Measurements from ENCODE around the gene MORN1.

Gene MORN1

GRCh38 chr1:2385606-2386280, 5.6 kb downstream of the MORN1 start:
- H3K36me3 ChIP-seq (ENCODE audit: insufficient read depth, low read length): no peaks in the 10 kb centered on the region

GRCh38 chr1:2384941-2385481, 6.3 kb downstream of the MORN1 start:
- H3K9ac ChIP-seq (ENCODE audit: low read depth, low read length, poor library complexity, severe bottlenecking): no peak overlapping the region
- no peaks in the 10 kb centered on the region for H3K27me3 ChIP-seq (ENCODE audit: insufficient read depth, low read length, poor library complexity, severe bottlenecking)
- no peak overlapping the region for H3K4me3 ChIP-seq (ENCODE audit: low read length, poor library complexity, severe bottlenecking)
- H3K4me1 ChIP-seq (ENCODE audit: insufficient read depth, low read length, poor library complexity, severe bottlenecking): peaks cover 1% of the 10 kb centered on the region
- no peaks in the 10 kb centered on the region for H3K9me2 ChIP-seq (replicated peaks; ENCODE audit: low read depth, low read length)
- TF ChIP-seq EZH2phosphoT487 (IDR thresholded peaks at IDR 0.05; ENCODE audit: borderline replicate concordance): no peak
- TF ChIP-seq CTCF (conservative IDR thresholded peaks at IDR 0.05; ENCODE audit: low read length): no peak
- no peaks in the 10 kb centered on the region for H3F3A ChIP-seq (ENCODE audit: low read depth)
- no peak overlapping the region for H3K4me2 ChIP-seq (ENCODE audit: low read depth, low read length, poor library complexity, severe bottlenecking)
- no peaks in the 10 kb centered on the region for H4K20me1 ChIP-seq (ENCODE audit: insufficient read depth, low read length, poor library complexity, severe bottlenecking)
- no peak overlapping the region for H2AFZ ChIP-seq (ENCODE audit: low read length)
- H3K79me2 ChIP-seq (ENCODE audit: insufficient read depth, low read length): 0 out of 2 replicates have a peak, but pooled peaks cover under 1% of the 10 kb centered on the region
- H3K36me3 ChIP-seq (ENCODE audit: insufficient read depth, low read length): no peaks in the 10 kb centered on the region
- no peaks in the 10 kb centered on the region for H3K9me3 ChIP-seq (ENCODE audit: insufficient read depth, low read depth, low read length)

More at GRCh38 chr1:2385606-2386280, 5.6 kb downstream of the MORN1 start:
- H3K9ac ChIP-seq (ENCODE audit: low read depth, low read length, poor library complexity, severe bottlenecking): no peak overlapping the region
- H3K9me2 ChIP-seq (replicated peaks; ENCODE audit: low read depth, low read length): no peaks in the 10 kb centered on the region
- no peak overlapping the region for H3K4me3 ChIP-seq (ENCODE audit: low read length, poor library complexity, severe bottlenecking)
- no peaks in the 10 kb centered on the region for H4K20me1 ChIP-seq (ENCODE audit: insufficient read depth, low read length, poor library complexity, severe bottlenecking)
- no peak for TF ChIP-seq CTCF (conservative IDR thresholded peaks at IDR 0.05; ENCODE audit: low read length)
- TF ChIP-seq EZH2phosphoT487 (IDR thresholded peaks at IDR 0.05; ENCODE audit: borderline replicate concordance): no peak
- H3K9me3 ChIP-seq (ENCODE audit: insufficient read depth, low read depth, low read length): no peaks in the 10 kb centered on the region
- no peak overlapping the region for H2AFZ ChIP-seq (ENCODE audit: low read length)
- no peaks in the 10 kb centered on the region for H3F3A ChIP-seq (ENCODE audit: low read depth)
- H3K4me1 ChIP-seq (ENCODE audit: insufficient read depth, low read length, poor library complexity, severe bottlenecking): peaks cover 8% of the 10 kb centered on the region
- no peak overlapping the region for H3K4me2 ChIP-seq (ENCODE audit: low read depth, low read length, poor library complexity, severe bottlenecking)
- no peaks in the 10 kb centered on the region for H3K27me3 ChIP-seq (ENCODE audit: insufficient read depth, low read length, poor library complexity, severe bottlenecking)
- H3K79me2 ChIP-seq (ENCODE audit: insufficient read depth, low read length): peaks cover 8% of the 10 kb centered on the region; the same call in 1 of the 2 replicates

GRCh38 chr1:2384130-2384860, 7.1 kb downstream of the MORN1 start:
- no peak overlapping the region for H3K4me3 ChIP-seq (ENCODE audit: low read length, poor library complexity, severe bottlenecking)
- H3K36me3 ChIP-seq (ENCODE audit: insufficient read depth, low read length): no peaks in the 10 kb centered on the region
- H3K79me2 ChIP-seq (ENCODE audit: insufficient read depth, low read length): no peaks in the 10 kb centered on the region
- no peaks in the 10 kb centered on the region for H4K20me1 ChIP-seq (ENCODE audit: insufficient read depth, low read length, poor library complexity, severe bottlenecking)
- H3K27me3 ChIP-seq (ENCODE audit: insufficient read depth, low read length, poor library complexity, severe bottlenecking): no peaks in the 10 kb centered on the region
- no peak overlapping the region for H2AFZ ChIP-seq (ENCODE audit: low read length)
- no peaks in the 10 kb centered on the region for H3F3A ChIP-seq (ENCODE audit: low read depth)
- no peak overlapping the region for H3K9ac ChIP-seq (ENCODE audit: low read depth, low read length, poor library complexity, severe bottlenecking)
- TF ChIP-seq CTCF (conservative IDR thresholded peaks at IDR 0.05; ENCODE audit: low read length): no peak
- no peak for TF ChIP-seq EZH2phosphoT487 (IDR thresholded peaks at IDR 0.05; ENCODE audit: borderline replicate concordance)
- H3K9me3 ChIP-seq (ENCODE audit: insufficient read depth, low read depth, low read length): no peaks in the 10 kb centered on the region
- no peaks in the 10 kb centered on the region for H3K4me1 ChIP-seq (ENCODE audit: insufficient read depth, low read length, poor library complexity, severe bottlenecking)
- H3K4me2 ChIP-seq (ENCODE audit: low read depth, low read length, poor library complexity, severe bottlenecking): no peak overlapping the region
- H3K9me2 ChIP-seq (replicated peaks; ENCODE audit: low read depth, low read length): no peaks in the 10 kb centered on the region
